Sigmoid colon (tissue), 4 donors: ENCODE measurements around the gene BMERB1.

Source experiments
- CTCF ChIP-seq, 4 experiments: fragments of 450-650 bp in 3 of 4; fragments of 200-600 bp in 1 of 4; IDR thresholded peaks; one replicate each; pipeline ENCODE4 v1.5.1; 2016 to 2019; ENCODE audit warnings: antibody characterized with exemption in 4 of 4, mild to moderate bottlenecking in 3 of 4, moderate library complexity in 2 of 4
- POLR2A ChIP-seq, 2 donors: fragments of 450-650 bp; IDR thresholded peaks; one replicate each; pipeline ENCODE4 v1.6.1; 2016; ENCODE audit warnings: antibody characterized with exemption in 2 of 2, mild to moderate bottlenecking in 2 of 2, moderate library complexity in 2 of 2
- POLR2AphosphoS5 ChIP-seq, 4 donors: sonication (generic); formaldehyde crosslinking; IDR thresholded peaks; one replicate each; pipeline ENCODE4 v1.6.1; 2017; ENCODE audit warnings: antibody characterized with exemption in 4 of 4

GRCh38 chr16:15607700-15608396, 173.5 kb downstream of the BMERB1 start:
- TF ChIP-seq POLR2A (IDR thresholded peaks at IDR 0.05) = no peak
- no peak for TF ChIP-seq CTCF (IDR thresholded peaks at IDR 0.05)
- peak; percentile 18 to 34 (median 26) for TF ChIP-seq POLR2AphosphoS5 (IDR thresholded peaks at IDR 0.05)
